Activated CD8-positive, alpha-beta memory T cell treated with anti-CD3 and anti-CD28 coated beads for 1 hour (primary cell): Measurements from ENCODE around the gene SRGAP1.

Source experiments
- DNase-seq, 2 donors: peaks; one replicate each; pipeline ENCODE4 v3.0.0-alpha.2; 2020; ENCODE audit warnings: low read depth in 1 of 2; ENCODE audit errors: extremely low read depth in 1 of 2

Gene SRGAP1

DNA sequence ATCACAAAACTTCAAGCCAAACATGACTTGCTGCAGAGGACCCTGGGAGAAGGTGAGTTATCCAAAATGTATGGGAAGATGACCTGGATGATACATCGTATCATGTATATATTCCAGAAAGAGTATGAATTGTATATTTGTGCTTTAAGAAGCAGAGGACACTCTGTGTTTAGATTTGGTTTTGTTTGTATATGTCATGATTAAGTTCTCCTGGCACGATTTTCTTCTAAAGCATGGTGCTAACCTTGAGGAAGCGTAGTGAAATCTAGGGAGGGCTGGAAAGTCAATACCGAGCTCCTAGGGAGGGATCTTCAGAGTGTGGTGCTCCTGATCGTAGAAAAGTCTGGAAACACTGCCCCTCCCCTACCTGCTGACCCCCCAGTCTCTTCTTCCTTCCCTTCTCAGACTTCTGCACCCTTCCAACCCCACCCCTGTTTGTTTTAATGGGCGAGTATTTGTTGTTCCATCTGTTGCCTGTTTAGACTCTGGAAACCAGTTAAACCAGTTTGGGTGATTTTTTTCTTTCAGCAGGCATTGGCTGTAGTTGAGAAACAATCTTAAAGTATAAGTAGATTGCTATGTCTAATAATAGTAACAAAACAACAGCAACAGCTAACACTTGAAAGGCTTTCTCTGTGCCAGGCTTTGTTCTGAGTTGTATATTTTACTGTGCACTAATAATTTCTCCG, 236.0 kb downstream of the SRGAP1 start:
- DNase-seq, result no peak

GRCh38 chr12:64081008-64081404, 236.5 kb downstream of the SRGAP1 start:
- DNase-seq, result no peak

DNA sequence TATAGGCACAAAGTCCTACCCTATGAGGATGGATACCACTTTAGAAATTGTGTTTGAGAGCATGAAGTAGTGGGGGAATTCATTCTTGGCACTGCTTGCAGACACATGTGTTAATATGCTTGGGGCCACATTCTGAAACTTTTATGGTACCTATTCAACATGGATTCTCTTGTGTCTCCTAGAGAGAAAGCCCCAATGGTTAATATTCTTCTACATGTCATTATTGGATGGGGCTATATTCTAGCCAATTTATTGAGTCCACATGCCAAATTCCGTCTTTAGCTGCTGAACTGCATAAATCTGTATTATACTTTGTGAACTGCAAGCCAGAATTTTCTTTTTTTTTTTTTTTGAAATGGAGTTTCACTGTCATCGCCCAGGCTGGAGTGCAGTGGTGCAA, 237.6 kb downstream of the SRGAP1 start:
- DNase-seq, result no peak

GRCh38 chr12:64082866-64083268, 238.4 kb downstream of the SRGAP1 start:
- no peak for DNase-seq

DNA sequence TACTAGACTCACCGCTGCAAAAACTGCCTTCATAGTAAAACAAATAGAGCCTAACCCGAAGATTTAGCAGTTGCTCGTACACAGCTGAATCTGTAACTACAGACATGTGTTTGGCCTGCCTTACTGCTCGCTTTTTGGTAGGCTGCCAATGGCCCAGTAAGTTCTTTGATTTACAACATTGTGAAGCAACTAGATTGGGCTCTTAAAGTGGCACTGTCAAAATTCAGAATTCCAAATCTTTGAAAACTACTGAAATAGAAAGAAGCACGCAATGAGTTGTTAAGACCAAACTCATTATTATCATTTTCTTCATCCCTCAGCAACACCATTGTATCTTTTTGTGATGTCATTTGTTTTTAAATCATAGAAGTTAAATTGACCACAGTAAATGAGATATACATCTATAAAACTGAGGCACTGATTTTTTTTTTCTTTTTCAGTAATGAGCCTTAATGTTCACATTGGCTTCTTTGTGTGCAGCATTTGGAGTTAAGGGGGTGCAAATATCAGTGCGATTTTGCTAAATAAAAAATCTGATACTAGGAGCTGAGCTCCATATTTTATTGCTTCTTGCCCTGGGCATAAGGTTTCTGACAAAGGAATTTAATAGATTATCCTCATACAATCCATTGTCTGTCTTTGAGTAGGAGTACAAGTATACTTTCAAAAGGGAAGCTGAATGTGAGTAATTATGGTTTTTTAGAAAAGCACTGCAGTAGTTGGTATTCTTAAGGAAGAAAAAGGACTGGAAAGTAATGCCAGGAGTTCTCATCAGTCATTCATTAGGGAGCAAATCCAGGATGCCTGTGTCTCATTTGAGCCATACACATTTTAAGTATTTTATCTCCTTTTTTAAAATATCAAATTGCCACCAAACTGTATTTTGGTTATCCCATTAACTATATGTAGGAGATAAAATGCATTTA, 239.0 kb downstream of the SRGAP1 start:
- DNase-seq, result no peak

GRCh38 chr12:64085154-64085553, 240.7 kb downstream of the SRGAP1 start:
- no peak for DNase-seq

DNA sequence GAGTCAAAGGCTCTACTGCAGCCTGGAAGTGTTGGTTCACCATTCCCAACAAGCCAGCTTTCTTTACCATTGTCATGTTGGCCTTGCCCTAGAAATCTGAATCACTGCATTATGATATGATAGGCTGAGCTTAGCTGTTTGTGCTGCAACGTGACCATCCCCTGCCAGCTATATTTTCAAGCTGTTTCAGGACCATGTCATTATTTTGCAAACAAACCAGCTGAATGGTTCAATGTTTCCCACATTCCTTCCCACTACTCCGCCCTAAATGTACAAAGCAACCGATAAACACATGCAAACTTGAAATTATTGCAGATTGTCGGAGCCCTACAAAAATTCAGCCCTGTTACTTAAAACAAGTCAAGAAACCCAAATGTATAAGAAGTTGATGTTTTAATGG, 241.5 kb downstream of the SRGAP1 start:
- no peak for DNase-seq

DNA sequence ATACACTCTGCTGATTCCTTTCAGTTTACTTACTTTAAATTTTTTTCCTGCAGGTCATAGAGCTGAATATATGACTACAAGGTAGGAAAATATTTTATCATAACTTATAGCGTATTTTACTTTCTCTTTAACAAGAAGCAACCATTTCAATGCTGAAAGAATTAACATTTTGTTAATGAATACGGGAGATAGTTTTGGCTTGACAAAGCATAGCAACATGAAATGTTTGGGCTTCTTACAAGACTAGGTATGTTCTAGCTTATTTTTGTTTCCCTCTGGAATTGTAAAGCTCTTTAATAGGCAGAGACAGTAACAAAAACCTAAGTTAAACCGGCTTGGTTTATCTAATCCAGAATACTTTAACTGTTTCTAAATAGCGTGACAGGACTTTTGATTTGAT, 242.4 kb downstream of the SRGAP1 start:
- DNase-seq, result no peak

DNA sequence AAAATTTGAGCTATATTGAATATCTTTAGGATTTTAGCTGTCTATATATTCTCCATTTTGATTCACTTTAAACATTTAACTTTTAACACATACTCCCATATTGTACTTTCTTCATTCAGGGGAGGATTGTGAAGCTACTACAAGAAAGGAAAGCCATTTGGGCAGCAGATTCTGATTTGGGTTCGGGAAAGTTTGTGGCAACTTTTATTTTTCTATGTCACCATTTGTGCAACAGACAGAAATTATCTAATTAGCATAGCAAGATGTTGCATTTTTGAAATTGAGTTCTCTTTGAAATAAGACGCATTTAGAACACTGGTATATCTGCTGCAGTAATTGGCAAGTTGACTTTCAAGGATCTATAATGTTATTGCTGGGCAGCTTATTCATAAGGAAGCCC, 243.3 kb downstream of the SRGAP1 start:
- no peak for DNase-seq

GRCh38 chr12:64088431-64089349, 244.2 kb downstream of the SRGAP1 start:
- DNase-seq, result no peak

- no peak for DNase-seq
Measured at GRCh38 chr12:64090047-64090446, 245.5 kb downstream of the SRGAP1 start.

DNA sequence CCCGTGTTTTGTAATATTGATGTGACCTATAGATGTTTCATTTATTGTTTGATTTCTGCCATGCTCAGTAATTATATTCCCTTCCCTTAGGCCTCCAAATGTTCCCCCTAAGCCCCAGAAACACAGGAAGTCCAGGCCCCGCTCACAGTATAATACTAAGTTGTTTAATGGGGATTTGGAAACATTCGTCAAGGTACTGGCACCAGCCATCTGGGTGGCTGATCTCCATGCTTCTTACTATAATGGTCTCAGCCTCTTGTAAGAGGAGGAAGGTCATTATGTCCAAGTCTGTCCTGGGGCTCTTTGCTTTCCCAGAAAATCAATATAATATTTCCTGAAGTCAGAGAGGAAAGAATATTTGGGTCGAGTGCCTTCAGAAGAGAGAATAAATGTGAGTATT, 246.7 kb downstream of the SRGAP1 start:
- no peak for DNase-seq

DNA sequence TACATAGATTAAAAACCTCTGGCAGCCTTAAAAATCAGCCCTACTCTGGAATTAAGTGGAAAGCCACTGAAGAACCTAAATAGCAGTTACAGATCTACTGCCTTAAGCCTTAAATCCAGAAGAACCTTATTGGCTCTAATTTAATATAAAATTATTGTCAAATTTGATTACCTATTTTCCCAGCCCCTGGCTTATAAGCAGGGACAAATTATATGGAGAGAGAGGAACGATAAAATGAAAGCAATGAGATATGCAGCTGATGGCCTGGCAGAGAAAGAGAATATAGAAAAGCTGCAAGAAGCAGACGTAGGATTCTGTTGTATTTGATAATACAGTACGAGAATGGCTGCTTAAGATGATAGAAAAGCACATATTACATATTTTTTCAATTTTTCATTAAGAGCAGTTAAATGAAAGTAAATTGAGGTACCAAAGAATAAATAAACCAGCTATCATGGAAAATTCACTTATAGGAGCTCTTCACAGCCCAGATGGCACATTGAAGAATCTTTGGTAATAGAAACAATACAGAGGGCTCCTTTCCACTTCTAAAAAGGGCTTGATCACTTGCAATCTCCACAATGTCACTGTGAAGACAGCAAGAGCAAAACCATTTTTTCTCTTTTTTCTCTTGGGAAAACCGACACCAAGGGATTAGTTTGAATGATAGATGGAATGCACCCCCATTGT, 248.2 kb downstream of the SRGAP1 start:
- DNase-seq, result no peak

- DNase-seq, result no peak
Measured at GRCh38 chr12:64093689-64094088, 249.2 kb downstream of the SRGAP1 start.

- DNase-seq, result no peak
Measured at GRCh38 chr12:64097366-64098105, 253.0 kb downstream of the SRGAP1 start.

DNA sequence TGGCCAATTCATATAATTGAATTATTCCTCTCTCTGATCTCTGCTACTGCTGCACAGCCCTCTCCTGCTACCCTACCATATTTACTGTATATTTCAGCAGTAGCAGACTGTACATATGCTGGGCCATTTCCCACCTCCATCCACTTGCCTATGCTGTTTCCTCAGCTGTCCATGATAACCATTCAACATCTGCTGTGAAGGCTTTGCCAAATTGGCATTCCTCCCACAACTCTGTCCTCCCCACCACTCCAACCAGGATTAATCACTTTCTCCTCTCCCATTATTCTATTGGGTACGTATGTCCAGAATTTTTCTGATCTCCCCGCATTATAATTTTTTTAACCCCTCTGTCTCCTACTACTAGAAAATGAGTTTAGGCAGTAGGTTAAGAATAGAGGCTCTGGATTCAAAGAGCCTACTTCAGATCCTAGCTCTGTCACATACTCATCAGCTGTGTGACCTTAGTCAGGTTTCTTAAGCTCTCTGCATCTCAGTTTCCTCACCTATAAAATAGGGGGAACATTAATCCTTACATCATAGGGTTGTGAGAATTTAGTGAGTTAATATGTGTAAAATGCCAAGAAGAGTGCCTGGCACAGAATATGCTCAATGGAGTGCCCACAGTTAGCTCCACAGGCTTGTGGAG, 254.3 kb downstream of the SRGAP1 start:
- no peak for DNase-seq

DNA sequence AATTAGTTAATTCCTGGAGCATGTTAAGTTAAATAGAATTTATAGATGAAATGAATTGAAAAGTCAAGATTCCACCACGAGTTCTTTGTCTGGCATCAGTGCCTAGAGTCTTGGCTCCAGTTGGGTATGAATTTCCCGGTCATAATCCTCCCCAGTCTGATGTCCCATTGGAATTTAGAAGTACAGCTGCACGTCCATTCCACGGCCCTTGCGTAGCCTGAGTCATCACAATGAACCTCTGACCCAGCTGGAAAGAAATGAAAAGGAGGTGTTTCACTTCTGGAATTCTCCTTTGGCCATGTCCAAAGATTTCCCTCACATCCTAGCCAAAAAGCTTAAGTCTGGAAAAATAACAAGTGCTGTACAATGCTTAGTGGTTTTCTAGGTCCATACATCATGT, 254.9 kb downstream of the SRGAP1 start:
- no peak for DNase-seq

DNA sequence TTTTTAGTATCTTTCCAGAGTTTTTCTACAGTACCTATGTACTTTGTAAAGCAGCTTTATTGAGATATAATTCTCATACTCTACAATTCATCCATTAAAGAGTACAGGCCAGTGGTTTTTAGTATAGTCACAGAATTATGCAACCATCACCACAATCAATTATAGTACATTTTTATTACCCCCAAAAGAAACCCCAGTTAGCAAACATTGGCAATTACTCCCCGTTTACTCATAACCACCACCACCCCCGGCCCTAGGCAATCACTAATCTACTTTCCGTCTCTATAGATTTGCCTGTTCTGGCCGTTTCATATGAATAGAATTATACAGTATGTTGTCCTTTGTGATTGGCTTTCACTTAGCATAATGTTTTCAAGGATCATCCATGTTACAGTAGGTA, 257.8 kb downstream of the SRGAP1 start:
- no peak for DNase-seq
